Measurements from ENCODE around the gene AGO3. TPM values are rescaled to one million over a fixed set of nuclear protein-coding genes. Genes with fewer than 3 reads are reported as not detected.

Gene AGO3
- total and polyA plus RNA-seq, 2 of the 13 experiments (the other 11 are each of a cell fraction or from before 2014, with no cell fraction given) = 21.2 to 27.1 TPM

GRCh38 chr1:35884934-35885333 is 46.0 kb upstream of the AGO3 start:
- peaks cover 11% of the 10 kb centered on the region for H3K79me2 ChIP-seq (ENCODE audit: insufficient read depth, low read length)
- ChIA-PET CTCF (ENCODE audit: low intra/inter-chr PET ratio, low total read pairs) (no interaction called here), POLR2A (no interaction called here)
- BruUV-seq (replicated peaks) = no TSS peak
- no peak overlapping the region for H3K4me3 ChIP-seq (replicated peaks in 1 of 3; ENCODE audit: insufficient read depth in 1 of 3, low read depth in 2 of 3, low read length in 3 of 3)
- H3K9ac ChIP-seq (ENCODE audit: insufficient read depth, low read depth, low read length) = no peak overlapping the region
- H3K4me1 ChIP-seq (ENCODE audit: insufficient read depth, low read length) = peaks cover 52% of the 10 kb centered on the region
- H3K27ac ChIP-seq (ENCODE audit: extremely low read length, insufficient read depth, low read length) = no peak overlapping the region
- WGBS (ENCODE audit: low lambda C conversion rate) = 73% methylated on average over 2 of the region's 2 CpGs
- H3K27me3 ChIP-seq (ENCODE audit: control insufficient read depth in 1 of 2, insufficient read depth in 2 of 2, low read length in 2 of 2) = no peaks in the 10 kb centered on the region; a peak in 1 of 5 replicates
- DNase-seq (ENCODE audit: low spot score) = no peak
- H3K9me3 ChIP-seq (ENCODE audit: low read length) = no peaks in the 10 kb centered on the region
- 0 out of 2 replicates have a peak, but pooled peaks cover 10% of the 10 kb centered on the region for H4K20me1 ChIP-seq (ENCODE audit: insufficient read depth, low read length)
- peaks cover 2 to 12% of the 10 kb centered on the region in 2 experiments; a peak in 2 of 5 replicates for H3K36me3 ChIP-seq (replicated peaks in 1 of 2; ENCODE audit: control insufficient read depth in 1 of 2, insufficient read depth in 2 of 2, low read length in 2 of 2)
- no peak for ATAC-seq
- intact Hi-C loops (cut with micrococcal nuclease; ENCODE audit: unreplicated experiment) (no loop called here), in situ Hi-C loops (cut with HindIII; ENCODE audit: extremely low pct_ligation_motif_present, low pct_unique_long_range_greater_than_20kb) (no loop called here)
- H2AFZ ChIP-seq (ENCODE audit: low read length) = no peak overlapping the region
- no peak for FAIRE-seq
- TF ChIP-seq, protein P1, sequence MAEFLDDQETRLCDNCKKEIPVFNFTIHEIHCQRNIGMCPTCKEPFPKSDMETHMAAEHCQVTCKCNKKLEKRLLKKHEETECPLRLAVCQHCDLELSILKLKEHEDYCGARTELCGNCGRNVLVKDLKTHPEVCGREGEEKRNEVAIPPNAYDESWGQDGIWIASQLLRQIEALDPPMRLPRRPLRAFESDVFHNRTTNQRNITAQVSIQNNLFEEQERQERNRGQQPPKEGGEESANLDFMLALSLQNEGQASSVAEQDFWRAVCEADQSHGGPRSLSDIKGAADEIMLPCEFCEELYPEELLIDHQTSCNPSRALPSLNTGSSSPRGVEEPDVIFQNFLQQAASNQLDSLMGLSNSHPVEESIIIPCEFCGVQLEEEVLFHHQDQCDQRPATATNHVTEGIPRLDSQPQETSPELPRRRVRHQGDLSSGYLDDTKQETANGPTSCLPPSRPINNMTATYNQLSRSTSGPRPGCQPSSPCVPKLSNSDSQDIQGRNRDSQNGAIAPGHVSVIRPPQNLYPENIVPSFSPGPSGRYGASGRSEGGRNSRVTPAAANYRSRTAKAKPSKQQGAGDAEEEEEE (CRISPR knock-in tag; IDR thresholded peaks at IDR 0.05; ENCODE audit: borderline replicate concordance) = no peak
- TF ChIP-seq, protein P2, sequence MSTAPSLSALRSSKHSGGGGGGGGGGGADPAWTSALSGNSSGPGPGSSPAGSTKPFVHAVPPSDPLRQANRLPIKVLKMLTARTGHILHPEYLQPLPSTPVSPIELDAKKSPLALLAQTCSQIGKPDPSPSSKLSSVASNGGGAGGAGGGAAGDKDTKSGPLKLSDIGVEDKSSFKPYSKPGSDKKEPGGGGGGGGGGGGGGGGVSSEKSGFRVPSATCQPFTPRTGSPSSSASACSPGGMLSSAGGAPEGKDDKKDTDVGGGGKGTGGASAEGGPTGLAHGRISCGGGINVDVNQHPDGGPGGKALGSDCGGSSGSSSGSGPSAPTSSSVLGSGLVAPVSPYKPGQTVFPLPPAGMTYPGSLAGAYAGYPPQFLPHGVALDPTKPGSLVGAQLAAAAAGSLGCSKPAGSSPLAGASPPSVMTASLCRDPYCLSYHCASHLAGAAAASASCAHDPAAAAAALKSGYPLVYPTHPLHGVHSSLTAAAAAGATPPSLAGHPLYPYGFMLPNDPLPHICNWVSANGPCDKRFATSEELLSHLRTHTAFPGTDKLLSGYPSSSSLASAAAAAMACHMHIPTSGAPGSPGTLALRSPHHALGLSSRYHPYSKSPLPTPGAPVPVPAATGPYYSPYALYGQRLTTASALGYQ (CRISPR knock-in tag; IDR thresholded peaks at IDR 0.05) = no peak
- TF ChIP-seq ZNF550 (CRISPR knock-in tag; IDR thresholded peaks at IDR 0.05; ENCODE audit: borderline replicate concordance) (no peak), ZBED4 (CRISPR knock-in tag; IDR thresholded peaks at IDR 0.05; ENCODE audit: borderline replicate concordance) (no peak), RNF2 (conservative IDR thresholded peaks at IDR 0.05; ENCODE audit: low read depth) (no peak), TP53 (CRISPR knock-in tag; conservative IDR thresholded peaks at IDR 0.05) (no peak), MEIS1 (CRISPR knock-in tag; IDR thresholded peaks at IDR 0.05; ENCODE audit: borderline replicate concordance) (no peak)
- TF ChIP-seq, protein P3, sequence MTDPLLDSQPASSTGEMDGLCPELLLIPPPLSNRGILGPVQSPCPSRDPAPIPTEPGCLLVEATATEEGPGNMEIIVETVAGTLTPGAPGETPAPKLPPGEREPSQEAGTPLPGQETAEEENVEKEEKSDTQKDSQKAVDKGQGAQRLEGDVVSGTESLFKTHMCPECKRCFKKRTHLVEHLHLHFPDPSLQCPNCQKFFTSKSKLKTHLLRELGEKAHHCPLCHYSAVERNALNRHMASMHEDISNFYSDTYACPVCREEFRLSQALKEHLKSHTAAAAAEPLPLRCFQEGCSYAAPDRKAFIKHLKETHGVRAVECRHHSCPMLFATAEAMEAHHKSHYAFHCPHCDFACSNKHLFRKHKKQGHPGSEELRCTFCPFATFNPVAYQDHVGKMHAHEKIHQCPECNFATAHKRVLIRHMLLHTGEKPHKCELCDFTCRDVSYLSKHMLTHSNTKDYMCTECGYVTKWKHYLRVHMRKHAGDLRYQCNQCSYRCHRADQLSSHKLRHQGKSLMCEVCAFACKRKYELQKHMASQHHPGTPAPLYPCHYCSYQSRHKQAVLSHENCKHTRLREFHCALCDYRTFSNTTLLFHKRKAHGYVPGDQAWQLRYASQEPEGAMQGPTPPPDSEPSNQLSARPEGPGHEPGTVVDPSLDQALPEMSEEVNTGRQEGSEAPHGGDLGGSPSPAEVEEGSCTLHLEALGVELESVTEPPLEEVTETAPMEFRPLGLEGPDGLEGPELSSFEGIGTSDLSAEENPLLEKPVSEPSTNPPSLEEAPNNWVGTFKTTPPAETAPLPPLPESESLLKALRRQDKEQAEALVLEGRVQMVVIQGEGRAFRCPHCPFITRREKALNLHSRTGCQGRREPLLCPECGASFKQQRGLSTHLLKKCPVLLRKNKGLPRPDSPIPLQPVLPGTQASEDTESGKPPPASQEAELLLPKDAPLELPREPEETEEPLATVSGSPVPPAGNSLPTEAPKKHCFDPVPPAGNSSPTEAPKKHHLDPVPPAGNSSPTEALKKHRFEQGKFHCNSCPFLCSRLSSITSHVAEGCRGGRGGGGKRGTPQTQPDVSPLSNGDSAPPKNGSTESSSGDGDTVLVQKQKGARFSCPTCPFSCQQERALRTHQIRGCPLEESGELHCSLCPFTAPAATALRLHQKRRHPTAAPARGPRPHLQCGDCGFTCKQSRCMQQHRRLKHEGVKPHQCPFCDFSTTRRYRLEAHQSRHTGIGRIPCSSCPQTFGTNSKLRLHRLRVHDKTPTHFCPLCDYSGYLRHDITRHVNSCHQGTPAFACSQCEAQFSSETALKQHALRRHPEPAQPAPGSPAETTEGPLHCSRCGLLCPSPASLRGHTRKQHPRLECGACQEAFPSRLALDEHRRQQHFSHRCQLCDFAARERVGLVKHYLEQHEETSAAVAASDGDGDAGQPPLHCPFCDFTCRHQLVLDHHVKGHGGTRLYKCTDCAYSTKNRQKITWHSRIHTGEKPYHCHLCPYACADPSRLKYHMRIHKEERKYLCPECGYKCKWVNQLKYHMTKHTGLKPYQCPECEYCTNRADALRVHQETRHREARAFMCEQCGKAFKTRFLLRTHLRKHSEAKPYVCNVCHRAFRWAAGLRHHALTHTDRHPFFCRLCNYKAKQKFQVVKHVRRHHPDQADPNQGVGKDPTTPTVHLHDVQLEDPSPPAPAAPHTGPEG (CRISPR knock-in tag; IDR thresholded peaks at IDR 0.05) = no peak
- H3K4me2 ChIP-seq (ENCODE audit: low read depth, low read length) = no peak overlapping the region
